HG03175 (cell line): ENCODE data around the gene ZNF425.
"Not testable (repeated sequence)": the region's sequence is repeated elsewhere in the genome, so short reads cannot be mapped to it uniquely, and the experiment has no call there.

ENCODE experiments used
- ATAC-seq: cut with Tn5 transposase; IDR thresholded peaks from one replicate; pipeline ENCODE4 v1.9.1; 2021; ENCODE audit warnings: mild to moderate bottlenecking, moderate library complexity; ENCODE audit not compliant: unreplicated experiment

ZNF425 gene

GRCh38 chr7:149133028-149133710 is 7.0 kb upstream of the ZNF425 start:
- no peak for ATAC-seq

- no peak for ATAC-seq
These were observed 4.6 kb upstream of the ZNF425 start for GRCh38 chr7:149130572-149131198.

- peak; percentile 49 for ATAC-seq
These were observed 640 bp upstream of the ZNF425 start for GRCh38 chr7:149126662-149127266.

- ATAC-seq, result peak; percentile 1
These were observed 798 bp downstream of the ZNF425 start for GRCh38 chr7:149125189-149125862.

GRCh38 chr7:149109969-149110368 is 16.2 kb downstream of the ZNF425 start:
- no peak for ATAC-seq

GRCh38 chr7:149104749-149105148 is 21.4 kb downstream of the ZNF425 start:
- ATAC-seq, result no peak

- ATAC-seq, result no peak
These were observed 21.9 kb downstream of the ZNF425 start for GRCh38 chr7:149104214-149104613.

- no peak for ATAC-seq
These were observed 22.7 kb downstream of the ZNF425 start for GRCh38 chr7:149103424-149103823.

GRCh38 chr7:149102666-149103065 is 23.5 kb downstream of the ZNF425 start:
- ATAC-seq, result no peak

- no peak for ATAC-seq
These were observed 25.3 kb downstream of the ZNF425 start for GRCh38 chr7:149100821-149101220.

GRCh38 chr7:149099058-149099457 is 27.1 kb downstream of the ZNF425 start:
- no peak for ATAC-seq

- no peak for ATAC-seq
These were observed 29.0 kb downstream of the ZNF425 start for GRCh38 chr7:149097088-149097487.

- ATAC-seq, result no peak
These were observed 32.9 kb downstream of the ZNF425 start for GRCh38 chr7:149093228-149093627.

- not testable (repeated sequence) for ATAC-seq
These were observed 33.9 kb downstream of the ZNF425 start for GRCh38 chr7:149092244-149092643.

GRCh38 chr7:149090397-149091195 is 35.5 kb downstream of the ZNF425 start, which contains the start of gene ZNF786:
ZNF786 (minus strand) TSS chr7:149090718; CDS start chr7:149090640, 78 bp downstream.
- peak; percentile 81 for ATAC-seq

- ATAC-seq, result no peak
These were observed 38.7 kb downstream of the ZNF425 start for GRCh38 chr7:149087376-149087775.

- ATAC-seq, result no peak
These were observed 40.3 kb downstream of the ZNF425 start for GRCh38 chr7:149085866-149086265.

- ATAC-seq, result no peak
These were observed 41.7 kb downstream of the ZNF425 start for GRCh38 chr7:149084407-149084806.

- no peak for ATAC-seq
These were observed 44.2 kb downstream of the ZNF425 start for GRCh38 chr7:149081914-149082313.

- ATAC-seq, result no peak
These were observed 48.5 kb downstream of the ZNF425 start for GRCh38 chr7:149077594-149077993.

- no peak for ATAC-seq
These were observed 50.8 kb downstream of the ZNF425 start for GRCh38 chr7:149075286-149075685.
